Peyer's patch (tissue), 4 donors: Measurements from ENCODE around the gene ATG2A. TPM values are rescaled to one million over a fixed set of nuclear protein-coding genes. Genes with fewer than 3 reads are reported as not detected.

Source experiments
- DNase-seq, 3 donors: peaks; one replicate each; pipeline ENCODE4 v3.0.0-alpha.2; 2017 to 2019
- H3K27ac ChIP-seq, 4 donors: fragments of 200-600 bp; sonication (generic); one replicate each; pipeline ENCODE4 v1.5.1; 2016 to 2019
- H3K27me3 ChIP-seq, 2 donors: fragments of 200-600 bp; sonication (generic); one replicate each; pipeline ENCODE4 v1.5.1; 2019
- H3K36me3 ChIP-seq, 3 donors: fragments of 200-600 bp; sonication (generic); one replicate each; pipeline ENCODE4 v1.5.1; 2016 to 2019
- H3K4me1 ChIP-seq, 4 donors: fragments of 200-600 bp; sonication (generic); one replicate each; pipeline ENCODE4 v1.5.1; 2016 to 2019
- H3K4me3 ChIP-seq, 4 donors: fragments of 200-600 bp; sonication (generic); 1 replicate in 3 of 4; 2 replicates in 1 of 4; pipeline ENCODE4 v1.5.1; 2016 to 2019; ENCODE audit warnings: mild to moderate bottlenecking in 1 of 4
- H3K9me3 ChIP-seq, 4 donors: fragments of 200-600 bp; sonication (generic); one replicate each; pipeline ENCODE4 v1.5.1; 2016 to 2019; ENCODE audit warnings: mild to moderate bottlenecking in 1 of 4
- CTCF ChIP-seq, 6 experiments: fragments of 450-650 bp in 4 of 6; fragments of 200-600 bp in 2 of 6; sonication (generic) in 1 of 6; IDR thresholded peaks; one replicate each; pipeline ENCODE4 v1.5.1; 2017 to 2019; ENCODE audit warnings: antibody characterized with exemption in 6 of 6, mild to moderate bottlenecking in 3 of 6, moderate library complexity in 1 of 6
- POLR2A ChIP-seq, 2 donors: fragments of 450-650 bp; IDR thresholded peaks; one replicate each; pipeline ENCODE4 v1.5.1; 2017; ENCODE audit warnings: antibody characterized with exemption in 2 of 2, mild to moderate bottlenecking in 2 of 2, moderate library complexity in 2 of 2
- total RNA-seq, 4 donors: library from RNA; depleted of rRNA; stranded (reverse); fragments of >200 nt; gene quantifications; one replicate each; pipeline ENCODE4 v1.1.0, GENCODE V29; 2016

ATG2A gene
- total RNA-seq, 4 donors from 2014 or later, result 38.8 to 79.6 (median 66.6) TPM

- Histone ChIP-seq H3K4me3 (peak overlapping the region in 3 of 4 donors; percentile 4 to 85 (median 24)), H3K27me3 (no peaks in the 10 kb centered on the region), H3K9me3 (no peaks in the 10 kb centered on the region), H3K27ac (peak overlapping the region; percentile 57 to 100 (median 88)), H3K4me1 (peaks cover 3 to 14% (median 13%) of the 10 kb centered on the region in 4 donors), H3K36me3 (peaks cover 0 to 20% (median 0%) of the 10 kb centered on the region in 3 donors)
- DNase-seq, result peak; percentile 84 to 95 (median 95)
- TF ChIP-seq CTCF (IDR thresholded peaks at IDR 0.05) (peak; percentile 93 to 99 (median 98)), POLR2A (IDR thresholded peaks at IDR 0.05) (peak; percentile 73 to 83)
Measured at GRCh38 chr11:64887757-64888405, 29.1 kb downstream of the ATG2A start.

GRCh38 chr11:64887234-64887756 lies 29.7 kb downstream of the ATG2A start:
- Histone ChIP-seq H3K9me3 (no peaks in the 10 kb centered on the region), H3K36me3 (peaks cover 0 to 17% (median 0%) of the 10 kb centered on the region in 3 donors), H3K4me1 (peaks cover 3 to 14% (median 13%) of the 10 kb centered on the region in 4 donors), H3K27me3 (no peaks in the 10 kb centered on the region), H3K4me3 (peak overlapping the region in 2 of 4 donors; percentile 4 to 24), H3K27ac (peak overlapping the region; percentile 57 to 100 (median 88))
- DNase-seq, result no peak
- peak in 2 of 6 experiments; percentile 27 to 31 for TF ChIP-seq CTCF (IDR thresholded peaks at IDR 0.05)
- TF ChIP-seq POLR2A (IDR thresholded peaks at IDR 0.05), result no peak

GRCh38 chr11:64885367-64886286 lies 31.4 kb downstream of the ATG2A start:
- DNase-seq, result peak in 2 of 3 donors; percentile 80 to 83
- Histone ChIP-seq H3K4me3 (no peak overlapping the region), H3K36me3 (peaks cover 0 to 7% (median 0%) of the 10 kb centered on the region in 3 donors), H3K27ac (peak overlapping the region; percentile 14 to 87 (median 65)), H3K9me3 (no peaks in the 10 kb centered on the region), H3K27me3 (no peaks in the 10 kb centered on the region), H3K4me1 (peaks cover 3 to 21% (median 15%) of the 10 kb centered on the region in 4 donors)
- TF ChIP-seq CTCF (IDR thresholded peaks at IDR 0.05) (no peak), POLR2A (IDR thresholded peaks at IDR 0.05) (peak; percentile 33 to 50)

- no peaks in the 10 kb centered on the region for H3K9me3 ChIP-seq
- peak overlapping the region in 1 of 4 donors; percentile 6 for H3K27ac ChIP-seq
- H3K4me1 ChIP-seq, result peaks cover 3 to 37% (median 30%) of the 10 kb centered on the region in 4 donors
- no peak for DNase-seq
- no peak for TF ChIP-seq POLR2A (IDR thresholded peaks at IDR 0.05)
- TF ChIP-seq CTCF (IDR thresholded peaks at IDR 0.05), result no peak
- H3K27me3 ChIP-seq, result no peaks in the 10 kb centered on the region
- H3K4me3 ChIP-seq, result no peak overlapping the region
- no peaks in the 10 kb centered on the region for H3K36me3 ChIP-seq
Measured at GRCh38 chr11:64884019-64884418, 33.0 kb downstream of the ATG2A start.

GRCh38 chr11:64883575-64883974 lies 33.4 kb downstream of the ATG2A start:
- Histone ChIP-seq H3K9me3 (no peaks in the 10 kb centered on the region), H3K4me1 (peaks cover 3 to 35% (median 29%) of the 10 kb centered on the region in 4 donors), H3K36me3 (no peaks in the 10 kb centered on the region), H3K4me3 (no peak overlapping the region), H3K27ac (peak overlapping the region in 1 of 4 donors; percentile 6), H3K27me3 (no peaks in the 10 kb centered on the region)
- no peak for DNase-seq
- TF ChIP-seq CTCF (IDR thresholded peaks at IDR 0.05), result no peak
- TF ChIP-seq POLR2A (IDR thresholded peaks at IDR 0.05), result no peak
